ENCODE data around the gene ACTG1.
"Not testable (repeated sequence)": the region's sequence is repeated elsewhere in the genome, so short reads cannot be mapped to it uniquely, and the experiment has no call there.

DNA sequence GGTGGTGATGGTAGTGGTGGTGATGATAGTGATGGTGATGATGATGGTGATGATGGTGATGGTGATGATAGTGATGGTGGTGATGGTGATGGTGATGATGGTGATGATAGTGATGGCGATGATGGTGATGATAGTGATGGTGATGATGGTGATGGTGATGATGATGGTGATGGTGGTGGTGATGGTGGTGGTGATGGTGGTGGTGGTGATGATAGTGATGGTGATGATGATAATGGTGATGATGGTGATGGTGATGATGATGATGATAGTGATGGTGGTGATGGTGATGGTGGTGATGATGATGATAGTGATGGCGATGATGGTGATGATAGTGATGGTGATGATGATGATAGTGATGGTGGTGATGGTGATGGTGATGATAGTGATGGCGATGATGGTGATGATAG lies 19.4 kb upstream of the ACTG1 start:
- TF ChIP-seq TAF1 (CRISPR knock-in tag; IDR thresholded peaks at IDR 0.05); EZH2 (conservative IDR thresholded peaks at IDR 0.05; ENCODE audit: low read depth, low read length); ZNF713 (CRISPR knock-in tag; IDR thresholded peaks at IDR 0.05); ZNF614 (CRISPR knock-in tag; IDR thresholded peaks at IDR 0.05; ENCODE audit: borderline replicate concordance); ZNF572 (CRISPR knock-in tag; IDR thresholded peaks at IDR 0.05); HMG20A (CRISPR knock-in tag; IDR thresholded peaks at IDR 0.05; ENCODE audit: borderline replicate concordance): not testable (repeated sequence)
